GM19328 (cell line): ENCODE results near the gene CELA3A.
"Not testable (repeated sequence)": the region's sequence is repeated elsewhere in the genome, so short reads cannot be mapped to it uniquely, and the experiment has no call there.

Source experiments
- ATAC-seq: cut with Tn5 transposase; IDR thresholded peaks from one replicate; pipeline ENCODE4 v1.9.1; 2021; ENCODE audit warnings: mild to moderate bottlenecking, moderate library complexity; ENCODE audit not compliant: unreplicated experiment

Gene CELA3A

DNA sequence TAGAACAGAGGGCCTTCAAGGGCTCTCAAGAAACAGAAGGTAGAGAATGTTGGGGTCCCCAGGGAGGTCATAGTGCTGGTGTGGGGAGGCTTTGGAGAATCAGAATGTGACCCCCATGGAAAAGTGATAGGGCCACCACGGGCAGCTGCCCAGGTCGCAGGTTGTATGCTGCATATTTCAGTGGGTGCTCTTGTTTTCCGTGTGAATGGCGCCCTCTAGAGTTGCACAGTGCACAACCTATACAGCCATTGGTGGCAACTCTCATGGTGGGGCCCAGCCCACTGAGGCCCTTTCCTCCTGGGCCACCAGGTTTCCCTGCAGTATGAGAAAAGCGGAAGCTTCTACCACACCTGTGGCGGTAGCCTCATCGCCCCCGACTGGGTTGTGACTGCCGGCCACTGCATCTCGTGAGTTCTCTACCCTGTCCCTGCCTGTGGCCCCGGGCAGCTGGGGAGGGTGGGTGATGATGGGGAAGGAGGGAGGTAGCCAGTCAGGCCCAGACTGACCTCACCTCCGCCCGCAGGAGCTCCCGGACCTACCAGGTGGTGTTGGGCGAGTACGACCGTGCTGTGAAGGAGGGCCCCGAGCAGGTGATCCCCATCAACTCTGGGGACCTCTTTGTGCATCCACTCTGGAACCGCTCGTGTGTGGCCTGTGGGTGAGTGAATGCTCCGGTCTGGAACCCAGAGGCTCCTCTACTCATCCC lies 20.8 kb upstream of the CELA3A start:
- ATAC-seq: not testable (repeated sequence)

GRCh38 chr1:21981253-21981652 lies 20.2 kb upstream of the CELA3A start:
- not testable (repeated sequence) for ATAC-seq

- not testable (repeated sequence) for ATAC-seq
These were observed 19.3 kb upstream of the CELA3A start for GRCh38 chr1:21982122-21982521.

DNA sequence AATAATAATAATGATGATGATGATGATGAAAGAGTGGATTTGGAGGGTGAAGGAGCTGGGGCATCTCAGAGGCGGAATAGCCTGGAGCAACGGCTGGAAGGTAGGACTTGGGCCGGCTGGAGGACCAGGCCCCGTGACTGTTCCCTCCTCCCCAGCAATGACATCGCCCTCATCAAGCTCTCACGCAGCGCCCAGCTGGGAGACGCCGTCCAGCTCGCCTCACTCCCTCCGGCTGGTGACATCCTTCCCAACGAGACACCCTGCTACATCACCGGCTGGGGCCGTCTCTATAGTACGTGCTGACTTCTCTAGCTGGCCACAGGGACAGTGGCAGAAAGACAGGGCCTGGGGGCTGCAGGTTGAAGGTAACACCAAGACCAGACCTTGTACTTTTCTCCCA lies 17.9 kb upstream of the CELA3A start:
- ATAC-seq: not testable (repeated sequence)

DNA sequence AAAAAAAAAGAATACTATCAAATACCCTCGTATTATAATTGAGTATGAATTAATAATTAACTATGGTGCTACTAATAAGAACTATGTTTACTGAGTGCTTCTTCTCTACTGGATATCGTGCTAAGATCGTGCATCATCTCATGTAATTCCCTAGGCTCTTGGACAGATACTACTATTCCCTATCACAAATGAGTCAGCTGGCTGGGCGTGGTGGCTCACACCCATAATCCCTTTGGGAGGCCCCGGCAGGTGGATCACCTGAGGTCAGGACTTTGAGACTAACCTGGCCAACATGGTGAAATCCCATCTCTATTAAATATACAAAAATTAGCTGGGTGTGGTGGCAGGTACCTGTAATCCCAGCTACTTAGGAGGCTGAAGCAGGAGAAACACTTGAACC lies 15.6 kb upstream of the CELA3A start:
- ATAC-seq: not testable (repeated sequence)

GRCh38 chr1:21986386-21986785 lies 15.1 kb upstream of the CELA3A start:
- ATAC-seq: not testable (repeated sequence)

DNA sequence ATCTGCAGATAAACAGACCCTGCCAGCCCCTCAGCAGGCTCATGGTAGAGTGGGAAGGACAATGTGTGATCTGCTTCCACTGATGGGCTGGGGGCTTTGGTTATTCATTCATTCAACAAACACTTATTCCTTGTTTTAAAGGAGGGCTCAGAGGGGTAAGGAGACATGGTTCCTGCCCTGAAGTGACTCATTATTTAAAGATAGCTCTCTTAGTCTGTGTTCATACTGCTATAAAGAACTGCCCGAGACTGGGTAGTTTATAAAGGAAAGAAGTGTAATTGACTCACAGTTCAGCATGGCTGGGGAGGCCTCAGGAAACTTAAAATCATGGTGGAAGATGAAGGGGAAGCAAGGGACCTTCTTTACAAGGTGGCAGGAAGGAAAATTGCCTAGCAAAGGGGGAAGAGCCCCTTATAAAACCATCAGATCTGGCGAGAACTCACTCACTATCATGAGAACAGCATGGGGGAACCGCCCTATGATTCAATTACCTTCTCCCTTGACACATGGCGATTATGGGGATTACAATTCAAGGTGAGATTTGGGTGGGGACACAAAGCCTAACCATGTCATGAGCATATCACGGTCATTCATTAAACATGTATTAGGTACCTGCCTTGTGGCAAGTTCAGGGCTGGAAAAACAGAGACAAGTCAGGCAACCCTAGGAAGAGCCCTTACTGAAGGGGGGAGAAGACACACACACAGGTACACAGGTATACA lies 11.6 kb upstream of the CELA3A start:
- ATAC-seq: not testable (repeated sequence)

GRCh38 chr1:21992186-21992585 lies 9.3 kb upstream of the CELA3A start:
- ATAC-seq: not testable (repeated sequence)

- ATAC-seq: not testable (repeated sequence)
These were observed 6.7 kb upstream of the CELA3A start for GRCh38 chr1:21994716-21995115.

DNA sequence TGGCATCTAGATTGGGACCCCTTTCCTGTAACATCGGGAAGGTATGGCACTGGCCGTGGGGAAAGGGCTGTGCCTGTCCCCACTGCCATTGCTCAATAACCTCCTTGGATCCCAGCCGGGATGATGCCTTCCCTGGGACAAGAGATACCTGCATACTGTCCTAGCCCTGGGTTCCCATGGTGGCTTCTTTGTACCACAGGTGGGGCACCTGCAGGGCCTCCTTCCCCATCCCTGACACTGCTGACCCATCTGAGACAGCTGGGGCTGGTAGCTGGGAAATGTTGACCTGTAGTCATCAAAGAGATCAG lies 4.8 kb upstream of the CELA3A start:
- ATAC-seq: not testable (repeated sequence)

GRCh38 chr1:21997891-21998623 lies 3.4 kb upstream of the CELA3A start:
- not testable (repeated sequence) for ATAC-seq

DNA sequence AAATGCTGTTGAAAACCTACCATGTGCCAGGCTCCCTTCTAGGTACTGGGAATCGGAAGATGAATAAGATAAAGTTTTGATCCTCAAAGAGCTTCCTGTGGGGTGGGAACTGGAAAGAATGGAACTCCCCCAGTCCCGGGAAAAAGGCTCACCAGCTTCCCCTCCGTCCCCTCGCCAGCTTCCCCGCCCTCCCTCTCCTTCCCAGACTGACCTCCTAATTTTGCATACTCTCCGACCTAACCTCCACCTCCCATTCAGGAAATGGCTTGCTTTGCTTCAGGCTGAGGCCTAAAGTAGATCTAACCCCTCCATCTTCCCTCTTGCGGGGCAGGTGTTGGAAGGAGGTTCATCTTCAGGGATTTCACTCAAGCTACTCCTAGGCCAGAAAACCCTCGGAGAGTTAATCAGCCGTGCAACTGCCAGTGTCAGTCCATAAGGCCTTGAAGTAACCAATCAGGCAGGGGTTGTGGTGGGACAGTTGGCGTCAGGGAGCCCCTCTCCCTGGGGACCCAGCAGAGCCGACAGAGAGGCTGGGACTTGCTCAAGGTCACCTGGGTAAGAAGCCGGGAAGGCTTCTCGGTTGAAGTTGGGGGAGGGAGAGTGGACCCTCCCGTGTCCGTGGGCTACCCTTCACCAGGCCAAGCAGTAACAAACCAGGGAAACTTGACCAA lies 2.7 kb upstream of the CELA3A start:
- ATAC-seq: not testable (repeated sequence)

GRCh38 chr1:21999645-22000044 lies 1.8 kb upstream of the CELA3A start:
- not testable (repeated sequence) for ATAC-seq

GRCh38 chr1:22002461-22002860 lies 1.0 kb downstream of the CELA3A start:
- not testable (repeated sequence) for ATAC-seq

- ATAC-seq: not testable (repeated sequence)
These were observed 1.4 kb downstream of the CELA3A start for GRCh38 chr1:22002875-22003274.

GRCh38 chr1:22003959-22004358 lies 2.5 kb downstream of the CELA3A start:
- ATAC-seq: not testable (repeated sequence)

GRCh38 chr1:22005261-22006149 lies 4.0 kb downstream of the CELA3A start:
- not testable (repeated sequence) for ATAC-seq

GRCh38 chr1:22006736-22007135 lies 5.3 kb downstream of the CELA3A start:
- not testable (repeated sequence) for ATAC-seq

DNA sequence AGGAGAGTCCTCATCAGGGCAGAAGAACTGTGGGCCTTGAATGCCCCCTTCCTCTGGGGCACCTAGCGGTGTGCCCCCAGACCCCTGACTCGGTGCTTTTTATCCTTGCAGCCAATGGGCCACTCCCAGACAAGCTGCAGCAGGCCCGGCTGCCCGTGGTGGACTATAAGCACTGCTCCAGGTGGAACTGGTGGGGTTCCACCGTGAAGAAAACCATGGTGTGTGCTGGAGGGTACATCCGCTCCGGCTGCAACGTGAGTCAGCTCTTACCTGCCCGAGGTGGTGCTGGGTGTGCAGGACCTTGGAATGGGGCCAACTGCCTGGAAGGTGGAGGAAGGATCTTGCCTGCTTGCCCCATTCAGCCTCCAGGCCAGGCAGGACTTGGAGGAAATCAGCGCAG lies 5.8 kb downstream of the CELA3A start:
- ATAC-seq: not testable (repeated sequence)

DNA sequence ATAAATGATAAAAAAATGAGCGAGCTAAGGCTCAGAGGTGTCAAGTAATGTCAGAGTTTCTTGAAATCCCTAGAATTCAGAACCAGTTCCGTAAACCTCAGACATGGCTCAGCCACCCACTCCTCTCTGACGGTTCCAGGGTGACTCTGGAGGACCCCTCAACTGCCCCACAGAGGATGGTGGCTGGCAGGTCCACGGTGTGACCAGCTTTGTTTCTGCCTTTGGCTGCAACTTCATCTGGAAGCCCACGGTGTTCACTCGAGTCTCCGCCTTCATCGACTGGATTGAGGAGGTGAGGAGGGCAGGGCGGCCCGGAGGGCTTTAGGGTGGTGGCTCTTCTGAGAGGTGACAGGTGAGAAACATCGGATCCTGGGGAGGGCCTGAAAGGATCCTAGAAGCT lies 8.1 kb downstream of the CELA3A start:
- ATAC-seq: not testable (repeated sequence)
